Neural progenitor cell (in vitro differentiated cells): ENCODE results near the gene FBXL4. TPM values are rescaled to one million over a fixed set of nuclear protein-coding genes. Genes with fewer than 3 reads are reported as not detected.

Experiments
- DNase-seq: peaks from one replicate; pipeline ENCODE4 v3.0.0-alpha.2; 2016; ENCODE audit warnings: low spot score
- H2AFZ ChIP-seq: fragments of 200-600 bp; sonication (generic); replicated peaks from 2 replicates; pipeline ENCODE4 v1.6.1; 2016; ENCODE audit warnings: antibody characterized with exemption
- H3F3A ChIP-seq: fragments of 200-600 bp; sonication (generic); 2 replicates; pipeline ENCODE4 v1.6.1; 2016; ENCODE audit warnings: antibody characterized with exemption, low read depth
- H3K27ac ChIP-seq: fragments of 200-600 bp; sonication (generic); 2 replicates; pipeline ENCODE4 v1.5.1; 2016; ENCODE audit warnings: mild to moderate bottlenecking
- H3K27me3 ChIP-seq: fragments of 200-600 bp; sonication (generic); 2 replicates; pipeline ENCODE4 v1.6.1; 2016; ENCODE audit warnings: mild to moderate bottlenecking, moderate library complexity
- H3K36me3 ChIP-seq: fragments of 200-600 bp; sonication (generic); 2 replicates; pipeline ENCODE4 v1.5.1; 2016
- H3K4me1 ChIP-seq: fragments of 200-600 bp; sonication (generic); 2 replicates; pipeline ENCODE4 v1.6.1; 2016; ENCODE audit warnings: mixed run types
- H3K4me2 ChIP-seq: fragments of 200-600 bp; sonication (generic); 2 replicates; pipeline ENCODE4 v1.6.1; 2016
- H3K4me3 ChIP-seq: fragments of 200-600 bp; sonication (generic); 2 replicates; pipeline ENCODE4 v1.5.1; 2016
- H3K79me2 ChIP-seq: fragments of 200-600 bp; sonication (generic); 2 replicates; pipeline ENCODE4 v1.6.1; 2016; ENCODE audit warnings: low read depth
- H3K9ac ChIP-seq: fragments of 200-600 bp; sonication (generic); 2 replicates; pipeline ENCODE4 v1.6.1; 2016
- H3K9me3 ChIP-seq: fragments of 200-600 bp; sonication (generic); 2 replicates; pipeline ENCODE4 v1.5.1; 2016; ENCODE audit warnings: low read depth
- H4K20me1 ChIP-seq: fragments of 200-600 bp; sonication (generic); 2 replicates; pipeline ENCODE4 v1.6.1; 2016; ENCODE audit warnings: low read depth
- H3K27ac Mint-ChIP-seq: 3 replicates; pipeline ENCODE4 v1.8.0; 2021; ENCODE audit warnings: mixed read lengths
- H3K27me3 Mint-ChIP-seq: 2 replicates; pipeline ENCODE4 v1.8.0; 2022; ENCODE audit warnings: low read depth, mild to moderate bottlenecking, inconsistent platforms, moderate library complexity, mixed read lengths; ENCODE audit not compliant: insufficient read depth
- H3K36me3 Mint-ChIP-seq: 3 replicates; pipeline ENCODE4 v1.8.0; 2021; ENCODE audit warnings: mixed read lengths
- H3K4me1 Mint-ChIP-seq: 3 replicates; pipeline ENCODE4 v1.8.0; 2021; ENCODE audit warnings: mixed read lengths
- H3K4me3 Mint-ChIP-seq: 3 replicates; pipeline ENCODE4 v1.8.0; 2021; ENCODE audit warnings: mild to moderate bottlenecking, moderate library complexity, mixed read lengths
- H3K9me3 Mint-ChIP-seq: 3 replicates; pipeline ENCODE4 v1.8.0; 2020; ENCODE audit warnings: mixed read lengths
- CTCF ChIP-seq: fragments of 200-600 bp; sonication (generic); IDR thresholded peaks from 2 replicates; pipeline ENCODE4 v1.5.1; 2017; ENCODE audit warnings: antibody characterized with exemption, mild to moderate bottlenecking
- EZH2 ChIP-seq: fragments of 200-600 bp; sonication (generic); IDR thresholded peaks from 2 replicates; pipeline ENCODE4 v1.6.1; 2017; ENCODE audit warnings: antibody characterized with exemption, mild to moderate bottlenecking, moderate library complexity
- EZH2phosphoT487 ChIP-seq: fragments of 200-600 bp; sonication (generic); IDR thresholded peaks from 2 replicates; pipeline ENCODE4 v1.6.1; 2017; ENCODE audit warnings: antibody characterized with exemption
- total RNA-seq: library from RNA; depleted of rRNA; stranded (reverse); fragments of >200 nt; gene quantifications from 2 replicates; pipeline ENCODE4 v1.2.3, GENCODE V29; 2015; ENCODE audit warnings: low replicate concordance

FBXL4 gene
- total RNA-seq, 1 donor from 2014 or later = 18.3 TPM

- H3K27me3 Mint-ChIP-seq = peaks cover 12% of the 10 kb centered on the region
- Histone ChIP-seq H3K4me3 (peak overlapping the region; percentile 32), H3K27ac (no peak overlapping the region), H3K27me3 (peaks cover 57% of the 10 kb centered on the region), H3K79me2 (no peaks in the 10 kb centered on the region), H3F3A (peaks cover 20% of the 10 kb centered on the region), H4K20me1 (peaks cover 9% of the 10 kb centered on the region), H3K9ac (no peak overlapping the region), H3K36me3 (no peaks in the 10 kb centered on the region), H2AFZ (peak overlapping the region; percentile 76), H3K4me2 (peak overlapping the region; percentile 78), H3K4me1 (peaks cover 16% of the 10 kb centered on the region), H3K9me3 (no peaks in the 10 kb centered on the region)
- peaks cover 4% of the 10 kb centered on the region for H3K9me3 Mint-ChIP-seq
- H3K4me3 Mint-ChIP-seq = no peak overlapping the region
- TF ChIP-seq CTCF = no peak
- TF ChIP-seq EZH2 = peak; percentile 8
- H3K4me1 Mint-ChIP-seq = peaks cover 26% of the 10 kb centered on the region
- DNase-seq = no peak
- H3K36me3 Mint-ChIP-seq = peaks cover 48% of the 10 kb centered on the region
- no peak overlapping the region for H3K27ac Mint-ChIP-seq
Measured at GRCh38 chr6:98848539-98849242, 99.1 kb downstream of the FBXL4 start.

- H3K27ac Mint-ChIP-seq = no peak overlapping the region
- Histone ChIP-seq H4K20me1 (peaks cover 13% of the 10 kb centered on the region), H3K9ac (no peak overlapping the region), H3K4me3 (peak overlapping the region; percentile 32), H3K27ac (no peak overlapping the region), H3K36me3 (no peaks in the 10 kb centered on the region), H2AFZ (peak overlapping the region; percentile 76), H3K4me1 (peaks cover 23% of the 10 kb centered on the region), H3K9me3 (no peaks in the 10 kb centered on the region), H3K79me2 (no peaks in the 10 kb centered on the region), H3K4me2 (peak overlapping the region; percentile 78), H3K27me3 (peaks cover 65% of the 10 kb centered on the region), H3F3A (peaks cover 20% of the 10 kb centered on the region)
- peaks cover 26% of the 10 kb centered on the region for H3K4me1 Mint-ChIP-seq
- peaks cover 14% of the 10 kb centered on the region for H3K27me3 Mint-ChIP-seq
- peaks cover 4% of the 10 kb centered on the region for H3K9me3 Mint-ChIP-seq
- peak; percentile 61 for DNase-seq
- TF ChIP-seq EZH2 = peak; percentile 20
- TF ChIP-seq EZH2phosphoT487 = no peak
- peak; percentile 42 for TF ChIP-seq CTCF
- H3K4me3 Mint-ChIP-seq = no peak overlapping the region
- peaks cover 49% of the 10 kb centered on the region for H3K36me3 Mint-ChIP-seq
Measured at GRCh38 chr6:98847779-98848538, 99.8 kb downstream of the FBXL4 start.

- no peak for DNase-seq
- H3K27ac Mint-ChIP-seq = no peak overlapping the region
- no peak overlapping the region for H3K4me3 Mint-ChIP-seq
- H3K36me3 Mint-ChIP-seq = peaks cover 51% of the 10 kb centered on the region
- peaks cover 19% of the 10 kb centered on the region for H4K20me1 ChIP-seq
- H3K4me1 ChIP-seq = peaks cover 27% of the 10 kb centered on the region
- H3F3A ChIP-seq = peaks cover 20% of the 10 kb centered on the region
- H3K9ac ChIP-seq = no peak overlapping the region
- peak overlapping the region; percentile 32 for H3K4me3 ChIP-seq
- peak; percentile 7 for TF ChIP-seq EZH2
- no peak for TF ChIP-seq EZH2phosphoT487
- H3K27me3 ChIP-seq = peaks cover 70% of the 10 kb centered on the region
- H3K9me3 ChIP-seq = no peaks in the 10 kb centered on the region
- H3K4me1 Mint-ChIP-seq = peaks cover 29% of the 10 kb centered on the region
- H2AFZ ChIP-seq = peak overlapping the region; percentile 76
- no peaks in the 10 kb centered on the region for H3K36me3 ChIP-seq
- peaks cover 14% of the 10 kb centered on the region for H3K27me3 Mint-ChIP-seq
- H3K9me3 Mint-ChIP-seq = peaks cover 4% of the 10 kb centered on the region
- H3K27ac ChIP-seq = no peak overlapping the region
- H3K79me2 ChIP-seq = no peaks in the 10 kb centered on the region
- H3K4me2 ChIP-seq = peak overlapping the region; percentile 78
Measured at GRCh38 chr6:98847416-98847778, 100.3 kb downstream of the FBXL4 start.

GRCh38 chr6:98846021-98846380 lies 101.7 kb downstream of the FBXL4 start:
- peaks cover 14% of the 10 kb centered on the region for H3K27me3 Mint-ChIP-seq
- no peaks in the 10 kb centered on the region for H3K9me3 ChIP-seq
- H3K9ac ChIP-seq = no peak overlapping the region
- peaks cover 84% of the 10 kb centered on the region for H3K27me3 ChIP-seq
- peaks cover 38% of the 10 kb centered on the region for H3K4me1 Mint-ChIP-seq
- no peak for DNase-seq
- no peak overlapping the region for H3K4me2 ChIP-seq
- peaks cover 22% of the 10 kb centered on the region for H3F3A ChIP-seq
- H4K20me1 ChIP-seq = peaks cover 32% of the 10 kb centered on the region
- TF ChIP-seq EZH2phosphoT487 (no peak), EZH2 (no peak), CTCF (no peak)
- H3K4me3 ChIP-seq = no peak overlapping the region
- peaks cover 40% of the 10 kb centered on the region for H3K4me1 ChIP-seq
- peak overlapping the region; percentile 70 for H3K27ac Mint-ChIP-seq
- peaks cover 53% of the 10 kb centered on the region for H3K36me3 Mint-ChIP-seq
- no peaks in the 10 kb centered on the region for H3K79me2 ChIP-seq
- H2AFZ ChIP-seq = no peak overlapping the region
- H3K4me3 Mint-ChIP-seq = peak overlapping the region; percentile 88
- H3K36me3 ChIP-seq = no peaks in the 10 kb centered on the region
- no peaks in the 10 kb centered on the region for H3K9me3 Mint-ChIP-seq
- no peak overlapping the region for H3K27ac ChIP-seq
